HG02610 (cell line): ENCODE data around the gene LRRFIP1.
"Not testable (repeated sequence)": the region's sequence is repeated elsewhere in the genome, so short reads cannot be mapped to it uniquely, and the experiment has no call there.

Experiments used
- ATAC-seq: cut with Tn5 transposase; IDR thresholded peaks from one replicate; pipeline ENCODE4 v1.9.1; 2021; ENCODE audit warnings: mild to moderate bottlenecking, moderate library complexity; ENCODE audit not compliant: unreplicated experiment

Gene LRRFIP1

DNA sequence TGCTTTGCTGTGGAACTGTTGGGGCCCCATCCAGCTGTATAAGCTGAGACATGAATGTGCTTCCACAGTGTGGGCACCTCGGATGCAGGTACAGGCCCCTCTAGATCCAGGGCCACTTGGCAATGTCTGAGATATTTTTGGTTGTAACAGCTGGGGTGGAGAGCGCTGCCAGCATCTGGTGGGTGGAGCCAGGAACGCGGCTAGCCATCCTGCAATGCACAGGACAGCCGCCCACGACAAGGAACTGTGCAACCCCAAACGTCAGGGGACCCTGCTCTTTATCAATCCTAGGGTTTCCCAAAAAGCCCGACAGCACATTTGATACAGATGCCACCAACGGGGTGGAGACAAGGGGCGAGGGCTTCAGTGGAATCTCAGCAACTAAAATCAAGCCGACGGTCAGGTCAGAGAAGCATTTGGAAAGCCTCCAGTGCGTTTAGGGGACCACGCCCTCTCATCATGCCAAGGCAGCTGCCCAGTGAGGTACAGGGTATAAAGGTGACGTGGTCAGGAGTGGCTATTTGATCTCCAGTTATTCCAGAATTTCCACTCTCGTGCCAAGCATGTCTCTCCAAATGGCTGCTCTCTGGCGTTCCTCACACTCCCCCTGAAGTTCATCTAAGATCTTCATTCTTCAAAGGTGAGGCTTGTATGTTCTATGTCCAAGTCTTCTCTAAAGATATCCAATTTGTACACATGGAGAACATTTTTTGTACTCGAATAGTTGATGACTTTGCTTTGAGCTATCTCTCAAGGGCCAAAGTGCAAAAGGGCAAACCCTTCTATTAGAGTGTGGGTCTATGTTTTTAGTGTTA lies 55.7 kb downstream of the LRRFIP1 start:
- ATAC-seq = no peak

DNA sequence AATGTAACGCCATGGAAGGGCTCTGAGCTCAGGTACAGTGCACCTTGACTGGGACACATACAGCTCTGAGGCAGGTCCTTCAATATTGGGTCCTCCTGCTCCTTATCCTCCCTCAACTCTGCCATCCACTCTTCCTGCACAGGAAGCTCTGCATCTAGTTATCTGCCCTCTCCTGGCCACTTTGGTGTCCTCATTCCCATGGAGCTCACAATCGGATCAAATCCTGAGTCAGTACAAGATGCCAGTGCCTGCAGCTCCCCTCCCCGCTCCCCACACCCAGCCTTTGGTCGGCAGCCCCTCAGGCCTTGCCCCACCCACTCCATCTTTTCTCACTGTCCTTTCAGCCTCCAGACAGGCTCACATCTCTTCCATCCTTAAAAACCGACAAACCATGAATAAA lies 58.0 kb downstream of the LRRFIP1 start:
- ATAC-seq = no peak

- no peak for ATAC-seq
Observed at GRCh38 chr2:237686659-237687136, 59.3 kb downstream of the LRRFIP1 start.

DNA sequence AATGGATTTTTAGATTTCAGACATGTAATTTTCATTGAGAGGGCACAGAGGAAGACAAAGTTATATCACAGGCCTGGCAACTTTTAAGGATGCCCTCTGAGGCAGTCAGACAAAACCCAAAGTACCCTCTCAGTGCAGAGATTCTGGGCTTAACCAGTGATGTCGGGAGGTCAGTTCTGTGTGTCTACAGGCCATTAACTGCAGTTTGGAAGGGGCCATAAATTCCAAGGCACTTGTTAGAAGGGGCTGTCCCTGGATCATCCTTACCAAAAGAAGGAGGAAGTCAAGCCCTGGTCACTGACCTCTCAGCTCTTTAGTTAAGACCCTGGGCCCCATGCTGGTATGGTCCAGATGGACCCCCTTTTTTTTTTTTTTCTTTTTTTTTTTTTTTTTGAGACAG lies 60.7 kb downstream of the LRRFIP1 start:
- no peak for ATAC-seq

- ATAC-seq = not testable (repeated sequence)
Observed at GRCh38 chr2:237688541-237688940, 61.2 kb downstream of the LRRFIP1 start.

DNA sequence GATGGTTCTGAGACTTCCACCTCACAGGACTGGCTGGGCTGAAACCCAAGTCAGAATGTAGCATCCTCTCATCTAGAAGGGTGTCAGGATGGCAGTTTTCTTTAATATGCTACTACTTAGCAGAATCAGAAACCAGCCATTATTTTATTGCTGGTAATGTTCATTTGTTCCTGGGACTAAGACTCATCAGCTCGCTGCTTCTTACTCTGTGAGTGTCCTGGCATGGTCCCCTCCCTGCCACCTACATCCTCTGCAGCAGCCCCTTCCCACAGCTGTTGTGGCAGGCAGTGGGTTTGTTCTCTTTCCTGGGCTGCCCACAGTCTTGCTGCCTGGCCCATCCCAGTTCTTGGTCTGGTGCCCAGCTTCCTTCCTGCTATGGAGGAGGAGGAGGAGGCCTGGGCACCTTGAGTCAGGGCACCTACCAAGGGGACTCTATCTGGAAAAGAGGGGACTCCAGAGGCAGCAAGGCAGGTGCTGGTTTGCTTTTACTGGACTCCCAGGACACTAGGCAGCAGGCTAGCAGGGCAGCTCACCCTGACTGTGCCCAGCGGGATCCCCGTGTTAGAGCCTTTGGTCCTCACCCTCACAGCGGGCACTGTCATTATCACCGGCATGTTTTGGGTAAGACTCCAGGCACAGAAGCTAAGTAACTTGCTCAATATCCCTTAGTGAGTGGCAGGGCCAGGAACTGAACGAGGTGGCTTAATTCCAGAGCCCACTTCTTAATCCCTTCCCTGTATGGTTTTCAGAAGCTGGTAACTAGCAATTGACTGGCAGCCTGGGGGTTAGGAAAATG lies 62.1 kb downstream of the LRRFIP1 start:
- no peak for ATAC-seq

DNA sequence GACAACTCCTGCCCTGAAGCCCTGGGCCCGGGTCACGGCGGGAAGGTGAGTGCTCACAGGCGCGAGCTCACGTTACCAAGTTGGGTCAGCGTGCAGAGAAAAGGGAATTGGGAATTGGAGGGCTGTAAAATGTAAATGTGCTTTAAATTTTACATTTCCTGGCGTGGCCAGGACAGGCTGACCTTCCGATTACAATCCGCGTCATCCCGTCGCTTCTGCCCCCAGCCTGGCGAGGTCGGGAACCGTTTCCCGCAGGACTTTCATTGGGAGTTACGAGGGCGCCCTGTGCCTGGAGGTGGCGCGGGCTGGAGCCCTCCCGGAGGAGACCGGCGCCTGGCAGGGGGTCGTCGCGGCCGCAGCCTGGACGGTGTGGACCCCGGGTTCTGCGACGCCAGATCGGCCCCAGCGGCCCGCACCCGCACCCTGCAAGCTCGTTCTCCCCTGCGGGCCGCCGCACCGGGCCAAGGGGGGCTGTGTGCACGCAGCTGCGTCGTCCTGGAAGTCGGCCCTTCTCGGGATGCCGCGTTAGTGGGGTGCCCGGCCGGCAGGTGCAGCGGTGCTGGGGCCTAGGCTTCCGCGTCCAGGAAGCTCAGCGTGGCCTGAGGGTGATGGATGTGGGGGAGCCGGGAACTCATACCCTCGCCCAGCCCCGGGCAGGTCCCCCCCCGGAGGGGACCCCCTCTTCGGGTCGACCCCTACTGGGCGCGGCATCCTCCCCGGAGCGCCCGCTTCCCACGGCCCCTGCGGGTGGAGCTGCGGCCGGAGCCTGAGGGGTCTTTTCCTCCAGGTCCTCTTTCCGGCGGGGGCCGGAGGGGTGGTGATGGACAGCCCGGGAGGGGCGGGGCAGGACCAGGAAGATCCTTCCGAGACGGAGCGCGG lies 63.9 kb downstream of the LRRFIP1 start:
- peak; percentile 32 for ATAC-seq

DNA sequence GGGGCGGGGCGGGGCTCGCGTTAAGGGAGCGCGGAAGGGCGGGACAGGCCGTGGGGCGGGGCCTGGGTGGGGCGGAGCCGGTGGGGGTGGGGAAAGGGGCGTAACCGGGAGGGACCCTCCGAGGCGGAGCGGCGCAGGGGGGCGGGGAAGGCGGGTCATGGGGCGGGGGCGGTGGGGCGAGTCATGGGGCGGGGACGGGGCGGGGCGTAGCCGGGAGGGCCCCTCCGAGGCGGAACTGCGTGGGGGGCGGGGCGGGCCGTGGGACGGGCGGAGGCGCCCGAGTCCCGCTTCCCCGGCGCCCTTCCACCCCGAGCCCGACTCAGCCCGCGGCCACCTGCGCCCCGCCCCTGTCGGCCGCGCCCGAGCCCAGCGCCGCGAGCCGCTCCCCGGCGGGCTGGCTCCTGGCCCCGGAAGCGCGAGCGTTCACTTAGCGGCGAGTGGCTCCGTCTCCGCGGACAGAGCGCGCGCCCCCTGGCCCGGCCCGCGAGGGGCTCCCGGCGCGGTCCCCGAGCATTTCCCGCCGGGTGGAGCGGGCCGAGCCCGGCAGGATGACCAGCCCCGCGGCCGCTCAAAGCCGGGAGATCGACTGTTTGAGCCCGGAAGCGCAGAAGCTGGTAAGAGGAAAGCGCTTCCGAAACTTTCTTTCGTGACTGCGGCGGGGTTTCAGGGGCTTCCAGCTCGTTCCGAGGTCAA lies 64.7 kb downstream of the LRRFIP1 start:
- peak; percentile 47 for ATAC-seq

- ATAC-seq = peak; percentile 3
Observed at GRCh38 chr2:237692601-237693290, 65.4 kb downstream of the LRRFIP1 start.

- no peak for ATAC-seq
Observed at GRCh38 chr2:237693291-237693994, 66.1 kb downstream of the LRRFIP1 start.

GRCh38 chr2:237694415-237695194 lies 67.2 kb downstream of the LRRFIP1 start:
- ATAC-seq = no peak

- no peak for ATAC-seq
Observed at GRCh38 chr2:237695201-237695780, 67.9 kb downstream of the LRRFIP1 start.

GRCh38 chr2:237696461-237696860 lies 69.1 kb downstream of the LRRFIP1 start:
- ATAC-seq = peak; percentile 22

GRCh38 chr2:237697586-237698357 lies 70.4 kb downstream of the LRRFIP1 start:
- ATAC-seq = no peak

- ATAC-seq = no peak
Observed at GRCh38 chr2:237698358-237698694, 70.9 kb downstream of the LRRFIP1 start.

GRCh38 chr2:237699870-237700511 lies 72.6 kb downstream of the LRRFIP1 start:
- no peak for ATAC-seq

DNA sequence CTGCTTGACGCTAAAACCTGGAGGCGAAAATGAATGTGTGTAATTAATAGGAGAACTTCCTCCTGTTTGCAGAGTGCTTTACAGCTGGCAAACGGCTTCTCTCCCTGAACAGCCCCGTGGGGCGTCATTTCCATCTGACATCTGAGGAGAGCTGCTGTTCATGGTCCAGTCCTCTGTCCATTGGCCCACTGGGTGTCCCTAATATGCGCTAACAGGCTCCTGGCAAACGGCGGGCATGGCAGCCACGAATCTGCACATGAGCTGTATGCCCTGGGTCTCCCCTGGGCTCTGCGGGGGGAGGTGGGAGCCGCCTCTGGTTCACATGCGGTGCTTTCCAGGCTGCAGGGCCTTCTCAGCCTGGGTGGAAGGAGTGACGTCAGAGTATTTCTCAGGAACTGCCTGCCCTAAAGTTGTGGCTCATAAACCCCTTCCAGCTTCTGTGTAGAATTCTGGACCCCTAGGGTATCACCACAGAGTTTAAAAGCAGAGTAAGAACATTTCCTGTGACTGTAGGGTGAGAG lies 73.2 kb downstream of the LRRFIP1 start:
- ATAC-seq = peak; percentile 44
